HG03095 (cell line): ENCODE measurements around the gene KLHL8.

Experiments used
- ATAC-seq: cut with Tn5 transposase; IDR thresholded peaks from one replicate; pipeline ENCODE4 v1.9.1; 2021; ENCODE audit warnings: moderate library complexity; ENCODE audit not compliant: unreplicated experiment

The KLHL8 gene

DNA sequence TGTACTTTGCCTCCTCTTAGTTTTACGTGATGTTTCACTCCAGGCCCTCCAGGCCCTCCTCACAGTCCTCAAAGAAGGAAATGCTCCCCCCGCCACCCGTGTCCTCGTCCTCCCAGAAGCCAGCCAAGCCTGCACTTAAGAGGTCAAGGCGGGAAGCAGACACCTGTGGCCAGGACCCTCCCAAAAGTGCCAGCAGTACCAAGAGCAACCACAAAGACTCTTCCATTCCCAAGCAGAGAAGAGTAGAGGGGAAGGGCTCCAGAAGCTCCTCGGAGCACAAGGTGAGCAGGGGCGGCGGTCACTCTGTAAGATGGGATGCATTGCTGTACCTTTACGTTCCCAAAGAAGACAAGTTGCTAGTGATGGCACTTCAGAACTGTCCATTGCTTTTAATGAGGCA is 94.4 kb downstream of the KLHL8 start:
- ATAC-seq: no peak

GRCh38 chr4:87122252-87122651 is 98.2 kb downstream of the KLHL8 start:
- no peak for ATAC-seq

- no peak for ATAC-seq
These were observed 98.9 kb downstream of the KLHL8 start for GRCh38 chr4:87121341-87122065.

GRCh38 chr4:87120411-87121162 is 99.8 kb downstream of the KLHL8 start:
- no peak for ATAC-seq

DNA sequence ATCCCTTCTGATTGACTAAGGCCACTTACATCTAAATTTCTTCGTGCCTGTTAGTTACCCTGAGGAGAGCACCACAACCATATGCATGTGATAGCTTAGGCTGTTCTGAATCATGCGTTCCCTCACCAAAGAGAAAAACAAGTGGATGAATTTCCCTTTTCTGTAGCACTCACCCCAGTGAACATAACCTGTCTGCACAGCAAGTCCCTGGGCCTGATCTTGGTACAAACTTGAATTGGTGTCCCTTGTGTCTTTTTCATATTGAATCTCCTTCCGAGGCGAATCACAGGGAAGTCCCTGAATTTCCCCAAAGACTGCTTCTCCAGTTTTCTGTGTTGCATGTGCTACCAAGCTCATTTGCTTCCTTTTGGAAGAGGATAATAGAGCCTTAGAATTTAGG is 100.4 kb downstream of the KLHL8 start:
- no peak for ATAC-seq

- ATAC-seq: no peak
These were observed 101.6 kb downstream of the KLHL8 start for GRCh38 chr4:87118826-87119225.

DNA sequence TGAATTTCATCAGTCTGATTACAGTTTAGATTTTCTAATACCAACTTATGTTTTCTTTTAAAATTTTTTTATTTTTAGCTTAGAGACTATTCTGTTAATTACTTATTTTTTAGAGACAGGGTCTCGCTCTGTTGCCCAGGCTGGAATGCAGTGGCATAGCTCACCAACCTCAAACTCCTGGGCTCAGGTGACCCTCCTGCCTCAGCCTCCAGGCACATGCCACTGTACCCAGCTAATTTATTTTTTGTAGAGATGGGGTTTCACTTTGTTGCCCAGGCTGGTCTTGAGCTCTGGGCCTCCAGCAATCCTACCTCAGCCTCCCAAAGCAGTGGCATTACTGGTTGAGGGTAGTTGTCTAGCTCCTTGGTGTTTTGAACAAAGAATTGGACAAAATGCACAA is 102.0 kb downstream of the KLHL8 start:
- no peak for ATAC-seq

GRCh38 chr4:87117732-87118075 is 102.7 kb downstream of the KLHL8 start:
- no peak for ATAC-seq

GRCh38 chr4:87117051-87117731 is 103.2 kb downstream of the KLHL8 start:
- ATAC-seq: no peak

DNA sequence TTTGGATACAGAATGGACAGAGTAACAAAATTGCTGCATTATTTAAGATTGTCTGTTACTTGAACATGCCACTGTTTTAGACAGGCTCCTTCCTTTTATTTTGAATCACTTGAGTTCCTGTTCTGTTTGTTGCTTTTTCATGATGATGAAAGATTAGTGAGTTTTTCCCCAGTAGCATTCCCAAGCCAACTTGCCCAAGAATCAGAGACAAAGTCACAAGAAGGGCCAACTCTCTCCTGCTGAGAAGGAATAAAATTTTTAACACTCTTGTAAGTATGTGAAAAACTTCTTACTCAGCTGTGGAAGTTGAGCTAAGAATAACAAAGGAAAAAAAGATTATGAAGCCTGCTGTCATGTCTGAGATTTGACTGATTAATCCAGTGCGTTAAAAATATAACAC is 104.2 kb downstream of the KLHL8 start:
- no peak for ATAC-seq

DNA sequence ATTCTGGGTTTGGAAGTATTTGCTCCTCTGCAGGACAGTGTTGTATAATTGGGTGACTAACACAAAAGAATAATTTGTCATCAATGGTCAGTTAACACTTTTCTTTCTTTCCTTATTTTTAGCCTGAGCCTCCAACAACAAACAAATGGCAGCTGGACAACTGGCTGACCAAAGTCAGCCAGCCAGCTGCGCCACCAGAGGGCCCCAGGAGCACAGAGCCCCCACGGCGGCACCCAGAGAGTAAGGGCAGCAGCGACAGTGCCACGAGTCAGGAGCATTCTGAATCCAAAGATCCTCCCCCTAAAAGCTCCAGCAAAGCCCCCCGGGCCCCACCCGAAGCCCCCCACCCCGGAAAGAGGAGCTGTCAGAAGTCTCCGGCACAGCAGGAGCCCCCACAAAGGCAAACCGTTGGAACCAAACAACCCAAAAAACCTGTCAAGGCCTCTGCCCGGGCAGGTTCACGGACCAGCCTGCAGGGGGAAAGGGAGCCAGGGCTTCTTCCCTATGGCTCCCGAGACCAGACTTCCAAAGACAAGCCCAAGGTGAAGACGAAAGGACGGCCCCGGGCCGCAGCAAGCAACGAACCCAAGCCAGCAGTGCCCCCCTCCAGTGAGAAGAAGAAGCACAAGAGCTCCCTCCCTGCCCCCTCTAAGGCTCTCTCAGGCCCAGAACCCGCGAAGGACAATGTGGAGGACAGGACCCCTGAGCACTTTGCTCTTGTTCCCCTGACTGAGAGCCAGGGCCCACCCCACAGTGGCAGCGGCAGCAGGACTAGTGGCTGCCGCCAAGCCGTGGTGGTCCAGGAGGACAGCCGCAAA is 106.0 kb downstream of the KLHL8 start:
- no peak for ATAC-seq

DNA sequence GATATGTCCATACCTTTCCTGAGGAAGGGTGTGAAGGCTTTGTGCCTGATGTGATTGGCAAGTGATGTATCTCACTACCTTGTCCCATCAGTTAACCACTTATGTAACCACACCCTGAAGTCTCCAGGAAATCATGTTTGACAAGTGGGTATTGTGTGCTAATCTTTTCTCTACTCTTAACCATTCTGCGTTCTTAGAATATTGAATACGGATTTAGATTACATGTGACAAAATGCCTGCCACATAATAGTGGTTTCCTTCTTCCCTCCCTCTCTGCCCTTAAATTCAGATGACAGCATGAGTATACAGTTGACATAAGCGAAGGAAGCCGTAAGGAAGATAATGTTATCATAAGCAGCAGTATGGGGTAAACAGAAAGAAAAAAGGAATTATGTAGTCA is 108.4 kb downstream of the KLHL8 start:
- ATAC-seq: no peak
